ENCODE measurements around the gene ERCC1.
"Not testable (repeated sequence)": the region's sequence is repeated elsewhere in the genome, so short reads cannot be mapped to it uniquely, and the experiment has no call there.

The ERCC1 gene

GRCh38 chr19:45428384-45429231 is 4.9 kb upstream of the ERCC1 start:
- Mint-ChIP-seq H3K27me3 (peaks cover 3% of the 10 kb centered on the region), H3K9me3 (no peaks in the 10 kb centered on the region), H3K4me1 (peaks cover 30% of the 10 kb centered on the region), H3K36me3 (ENCODE audit: low read depth) (no peaks in the 10 kb centered on the region), H3K27ac (peak overlapping the region; percentile 52), H3K4me3 (peak overlapping the region; percentile 77)
- DNase-seq (peak; percentile 39), ATAC-seq (peak; percentile 26)

- peak overlapping the region; percentile 93 for H3K4me3 Mint-ChIP-seq
- peaks cover 62% of the 10 kb centered on the region for H3K4me1 Mint-ChIP-seq
- H3K36me3 Mint-ChIP-seq (ENCODE audit: low read depth) = peaks cover 7% of the 10 kb centered on the region
- peak; percentile 64 for DNase-seq
- peak; percentile 80 for ATAC-seq
- no peaks in the 10 kb centered on the region for H3K9me3 Mint-ChIP-seq
- H3K27me3 Mint-ChIP-seq = peaks cover 3% of the 10 kb centered on the region
- H3K27ac Mint-ChIP-seq = peak overlapping the region; percentile 93
Observed at GRCh38 chr19:45424191-45425058, 708 bp upstream of the ERCC1 start.

- Mint-ChIP-seq H3K4me1 (peaks cover 65% of the 10 kb centered on the region), H3K36me3 (ENCODE audit: low read depth) (peaks cover 7% of the 10 kb centered on the region), H3K27me3 (no peaks in the 10 kb centered on the region), H3K9me3 (no peaks in the 10 kb centered on the region), H3K4me3 (peak overlapping the region; percentile 93), H3K27ac (peak overlapping the region; percentile 93)
- ATAC-seq (no peak), DNase-seq (no peak)
Observed at GRCh38 chr19:45423033-45423588, 606 bp downstream of the ERCC1 start.

GRCh38 chr19:45421947-45422498 is 1.7 kb downstream of the ERCC1 start:
- ATAC-seq = no peak
- H3K4me3 Mint-ChIP-seq = peak overlapping the region; percentile 38

GRCh38 chr19:45420871-45421270 is 2.8 kb downstream of the ERCC1 start:
- H3K4me1 Mint-ChIP-seq = peaks cover 57% of the 10 kb centered on the region
- ATAC-seq (no peak), DNase-seq (no peak)
- H3K36me3 Mint-ChIP-seq (ENCODE audit: low read depth) = peaks cover 9% of the 10 kb centered on the region
- H3K4me3 Mint-ChIP-seq = no peak overlapping the region
- H3K27ac Mint-ChIP-seq = no peak overlapping the region
- no peaks in the 10 kb centered on the region for H3K27me3 Mint-ChIP-seq
- no peaks in the 10 kb centered on the region for H3K9me3 Mint-ChIP-seq

More at GRCh38 chr19:45421947-45422498, 1.7 kb downstream of the ERCC1 start:
- H3K27ac Mint-ChIP-seq = no peak overlapping the region
- H3K9me3 Mint-ChIP-seq = no peaks in the 10 kb centered on the region
- DNase-seq = no peak
- no peaks in the 10 kb centered on the region for H3K27me3 Mint-ChIP-seq
- H3K4me1 Mint-ChIP-seq = peaks cover 59% of the 10 kb centered on the region
- H3K36me3 Mint-ChIP-seq (ENCODE audit: low read depth) = peaks cover 7% of the 10 kb centered on the region

- Mint-ChIP-seq H3K4me3 (peak overlapping the region; percentile 21), H3K36me3 (ENCODE audit: low read depth) (peaks cover 12% of the 10 kb centered on the region), H3K27ac (no peak overlapping the region), H3K27me3 (no peaks in the 10 kb centered on the region), H3K9me3 (no peaks in the 10 kb centered on the region), H3K4me1 (peaks cover 52% of the 10 kb centered on the region)
- ATAC-seq = no peak
- DNase-seq = no peak
Observed at GRCh38 chr19:45420356-45420755, 3.4 kb downstream of the ERCC1 start.

GRCh38 chr19:45419895-45420294 is 3.8 kb downstream of the ERCC1 start:
- peaks cover 52% of the 10 kb centered on the region for H3K4me1 Mint-ChIP-seq
- no peak overlapping the region for H3K27ac Mint-ChIP-seq
- H3K9me3 Mint-ChIP-seq = no peaks in the 10 kb centered on the region
- no peaks in the 10 kb centered on the region for H3K27me3 Mint-ChIP-seq
- no peak overlapping the region for H3K4me3 Mint-ChIP-seq
- no peak for ATAC-seq
- H3K36me3 Mint-ChIP-seq (ENCODE audit: low read depth) = peaks cover 12% of the 10 kb centered on the region
- no peak for DNase-seq

GRCh38 chr19:45419396-45419795 is 4.3 kb downstream of the ERCC1 start:
- Mint-ChIP-seq H3K4me3 (no peak overlapping the region), H3K27ac (no peak overlapping the region), H3K9me3 (no peaks in the 10 kb centered on the region), H3K36me3 (ENCODE audit: low read depth) (peaks cover 16% of the 10 kb centered on the region), H3K4me1 (peaks cover 49% of the 10 kb centered on the region), H3K27me3 (no peaks in the 10 kb centered on the region)
- ATAC-seq = no peak
- no peak for DNase-seq

- DNase-seq (no peak), ATAC-seq (no peak)
- no peaks in the 10 kb centered on the region for H3K9me3 Mint-ChIP-seq
- H3K36me3 Mint-ChIP-seq (ENCODE audit: low read depth) = peaks cover 21% of the 10 kb centered on the region
- H3K27me3 Mint-ChIP-seq = no peaks in the 10 kb centered on the region
- H3K4me3 Mint-ChIP-seq = no peak overlapping the region
- H3K4me1 Mint-ChIP-seq = peaks cover 43% of the 10 kb centered on the region
- no peak overlapping the region for H3K27ac Mint-ChIP-seq
Observed at GRCh38 chr19:45418802-45419201, 4.9 kb downstream of the ERCC1 start.

GRCh38 chr19:45417151-45417550 is 6.6 kb downstream of the ERCC1 start:
- DNase-seq (no peak), ATAC-seq (no peak)
- H3K4me1 Mint-ChIP-seq = peaks cover 27% of the 10 kb centered on the region
- H3K27ac Mint-ChIP-seq = no peak overlapping the region
- H3K4me3 Mint-ChIP-seq = no peak overlapping the region
- no peaks in the 10 kb centered on the region for H3K27me3 Mint-ChIP-seq
- H3K9me3 Mint-ChIP-seq = no peaks in the 10 kb centered on the region
- peaks cover 34% of the 10 kb centered on the region for H3K36me3 Mint-ChIP-seq (ENCODE audit: low read depth)

- Mint-ChIP-seq H3K27ac (no peak overlapping the region), H3K4me1 (peaks cover 9% of the 10 kb centered on the region), H3K36me3 (ENCODE audit: low read depth) (peaks cover 36% of the 10 kb centered on the region), H3K27me3 (no peaks in the 10 kb centered on the region), H3K4me3 (no peak overlapping the region), H3K9me3 (no peaks in the 10 kb centered on the region)
- no peak for DNase-seq
- no peak for ATAC-seq
Observed at GRCh38 chr19:45414468-45414867, 9.2 kb downstream of the ERCC1 start.

GRCh38 chr19:45413497-45413896 is 10.2 kb downstream of the ERCC1 start:
- ATAC-seq (no peak), DNase-seq (no peak)
- peak overlapping the region; percentile 22 for H3K27ac Mint-ChIP-seq
- H3K27me3 Mint-ChIP-seq = no peaks in the 10 kb centered on the region
- H3K9me3 Mint-ChIP-seq = no peaks in the 10 kb centered on the region
- peaks cover 46% of the 10 kb centered on the region for H3K36me3 Mint-ChIP-seq (ENCODE audit: low read depth)
- H3K4me1 Mint-ChIP-seq = peaks cover 4% of the 10 kb centered on the region
- no peak overlapping the region for H3K4me3 Mint-ChIP-seq

GRCh38 chr19:45410330-45410729 is 13.4 kb downstream of the ERCC1 start:
- not testable (repeated sequence) for ATAC-seq, H3K4me3 Mint-ChIP-seq, H3K27me3 Mint-ChIP-seq, DNase-seq, H3K9me3 Mint-ChIP-seq, H3K27ac Mint-ChIP-seq
- Mint-ChIP-seq H3K36me3 (ENCODE audit: low read depth) (peaks cover 47% of the 10 kb centered on the region), H3K4me1 (peaks cover 26% of the 10 kb centered on the region)

- H3K4me1 Mint-ChIP-seq = peaks cover 34% of the 10 kb centered on the region
- DNase-seq (no peak), ATAC-seq (no peak)
- H3K27me3 Mint-ChIP-seq = peaks cover 7% of the 10 kb centered on the region
- H3K9me3 Mint-ChIP-seq = no peaks in the 10 kb centered on the region
- H3K27ac Mint-ChIP-seq = no peak overlapping the region
- no peak overlapping the region for H3K4me3 Mint-ChIP-seq
- H3K36me3 Mint-ChIP-seq (ENCODE audit: low read depth) = peaks cover 44% of the 10 kb centered on the region
Observed at GRCh38 chr19:45409557-45409920, 14.2 kb downstream of the ERCC1 start.

All from activated naive CD8-positive, alpha-beta T cell treated with anti-CD3 and anti-CD28 coated beads, Interleukin-2, amount 50 U/mL, for 24 hours (primary cell).